ENCODE measurements around the gene NUP62.
A peak's percentile ranks its signal among the peaks of the same experiment; 100 is the strongest.

The NUP62 gene

DNA sequence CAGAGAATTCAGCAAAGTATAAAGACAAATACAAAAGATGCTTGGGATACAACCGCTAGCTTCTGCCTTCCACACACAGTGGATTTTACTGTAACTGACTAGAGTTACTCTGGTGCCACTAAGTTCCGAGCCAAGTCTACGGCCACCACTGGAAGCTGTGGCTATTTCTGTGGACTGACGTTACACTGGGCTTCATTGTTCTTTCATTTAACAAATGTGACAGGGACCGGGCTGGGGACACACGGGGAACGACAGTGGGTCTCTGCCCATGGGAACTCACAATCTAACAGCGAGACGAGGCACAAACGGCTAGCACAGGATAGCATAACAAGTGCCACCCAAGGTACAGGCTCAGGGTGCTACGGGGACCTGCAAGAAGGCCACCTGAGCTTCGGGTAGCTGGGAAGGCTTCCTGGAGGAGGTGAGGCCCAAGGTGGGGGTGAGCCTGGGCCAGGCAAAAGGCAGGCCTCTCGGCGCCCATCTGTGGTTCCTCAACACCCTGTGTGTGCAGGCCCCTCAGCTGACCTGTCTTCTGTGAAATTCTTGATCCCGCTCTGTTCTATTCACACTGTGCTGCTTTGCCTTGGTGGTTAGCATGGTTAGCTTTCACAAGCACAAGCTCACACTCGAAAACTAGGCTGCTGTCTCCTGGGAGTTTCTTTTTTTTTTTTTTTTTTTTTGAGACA, 22.3 kb downstream of the NUP62 start:
- peaks cover 30% of the 10 kb centered on the region for H3K36me3 ChIP-seq (ENCODE audit: control insufficient read depth, insufficient read depth, low read length)
- H3K27me3 ChIP-seq (replicated peaks; ENCODE audit: control insufficient read depth, insufficient read depth, low read length, poor library complexity, severe bottlenecking): no peaks in the 10 kb centered on the region
- no peak overlapping the region for H3K27ac ChIP-seq (ENCODE audit: insufficient read depth, low read length, poor library complexity, severe bottlenecking)
- H3K9me3 ChIP-seq (ENCODE audit: control insufficient read depth, low read length): no peaks in the 10 kb centered on the region
- DNase-seq: no peak
- no peak overlapping the region for H3K4me3 ChIP-seq (ENCODE audit: insufficient read depth, low read depth, low read length, poor library complexity, severe bottlenecking)
- peaks cover 11% of the 10 kb centered on the region for H3K4me1 ChIP-seq (ENCODE audit: control insufficient read depth, insufficient read depth, low read length, poor library complexity, severe bottlenecking)

DNA sequence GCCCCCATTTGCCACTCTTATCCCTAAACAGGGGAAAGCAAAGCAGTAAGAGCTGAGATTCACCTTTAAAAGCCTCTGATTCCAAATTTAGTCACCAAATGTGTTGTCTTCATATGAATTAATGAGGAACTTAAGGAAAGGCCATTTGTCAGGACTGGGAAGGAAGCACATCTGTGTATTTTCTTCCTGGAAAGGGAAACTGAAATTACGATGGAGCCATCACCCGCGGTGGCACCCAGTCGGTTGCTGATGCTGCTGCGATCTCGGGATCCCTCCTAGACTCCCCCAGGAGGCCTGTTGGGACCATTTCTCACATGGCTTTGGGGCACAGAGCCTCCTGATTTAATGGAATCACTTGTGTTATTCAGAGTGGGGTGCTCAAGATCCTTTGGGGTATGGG, 25.2 kb downstream of the NUP62 start:
- no peaks in the 10 kb centered on the region for H3K4me1 ChIP-seq (ENCODE audit: control insufficient read depth, insufficient read depth, low read length, poor library complexity, severe bottlenecking)
- no peak overlapping the region for H3K27ac ChIP-seq (ENCODE audit: insufficient read depth, low read length, poor library complexity, severe bottlenecking)
- H3K36me3 ChIP-seq (ENCODE audit: control insufficient read depth, insufficient read depth, low read length): peaks cover 21% of the 10 kb centered on the region
- DNase-seq: no peak
- no peak overlapping the region for H3K4me3 ChIP-seq (ENCODE audit: insufficient read depth, low read depth, low read length, poor library complexity, severe bottlenecking)
- H3K9me3 ChIP-seq (ENCODE audit: control insufficient read depth, low read length): no peaks in the 10 kb centered on the region
- no peaks in the 10 kb centered on the region for H3K27me3 ChIP-seq (replicated peaks; ENCODE audit: control insufficient read depth, insufficient read depth, low read length, poor library complexity, severe bottlenecking)

GRCh38 chr19:49896863-49897621, 32.3 kb downstream of the NUP62 start, which contains the start of gene IL4I1:
TSS of gene IL4I1 (minus strand) at chr19:49896887. CDS start at chr19:49896160, 727 bp downstream.
- no peaks in the 10 kb centered on the region for H3K9me3 ChIP-seq (ENCODE audit: control insufficient read depth, low read length)
- H3K4me3 ChIP-seq (ENCODE audit: insufficient read depth, low read depth, low read length, poor library complexity, severe bottlenecking): peak within 1 kb of the TSS; percentile 47
- H3K27ac ChIP-seq (ENCODE audit: insufficient read depth, low read length, poor library complexity, severe bottlenecking): peak within 1 kb of the TSS; percentile 99
- no peaks in the 10 kb centered on the region for H3K27me3 ChIP-seq (replicated peaks; ENCODE audit: control insufficient read depth, insufficient read depth, low read length, poor library complexity, severe bottlenecking)
- peak; percentile 70 to 75 (median 73) for DNase-seq
- peaks cover 33% of the 10 kb centered on the region for H3K4me1 ChIP-seq (ENCODE audit: control insufficient read depth, insufficient read depth, low read length, poor library complexity, severe bottlenecking)
- no peaks in the 10 kb centered on the region for H3K36me3 ChIP-seq (ENCODE audit: control insufficient read depth, insufficient read depth, low read length)

DNA sequence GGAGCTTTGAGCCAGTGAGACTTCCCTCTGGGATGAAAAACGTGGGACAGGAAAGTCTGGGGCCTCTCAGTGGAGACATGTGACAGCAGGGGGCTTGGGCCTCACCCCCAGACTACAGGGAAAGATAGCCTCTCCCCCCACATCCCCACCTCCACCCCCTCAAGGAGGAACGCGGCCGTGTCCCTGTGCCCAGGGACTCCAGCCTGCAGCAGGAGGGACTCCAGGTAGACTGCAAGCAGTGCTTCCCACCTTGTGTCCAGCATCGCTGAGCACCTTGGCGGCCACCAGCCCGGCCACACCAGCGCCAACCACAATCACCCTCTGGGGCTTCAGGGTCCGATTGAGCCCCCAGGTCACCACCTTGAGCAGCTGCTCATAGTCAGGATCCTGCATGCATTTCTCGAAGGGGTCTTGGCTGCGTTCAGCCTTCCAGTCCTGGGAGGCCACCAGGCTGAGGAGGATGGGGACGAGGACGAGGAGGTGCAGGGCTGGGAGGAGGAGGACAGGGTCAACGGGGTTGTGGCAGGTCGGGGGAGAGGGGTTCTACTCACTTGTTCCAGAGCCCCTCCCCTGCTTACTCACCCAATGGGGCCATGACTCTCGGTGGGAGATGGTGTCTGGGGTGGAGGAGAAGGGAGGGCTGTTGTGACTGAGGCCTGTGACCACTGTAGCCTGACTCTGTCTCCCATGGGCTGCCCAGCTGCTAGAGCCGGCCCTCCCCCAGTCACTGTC, 33.6 kb downstream of the NUP62 start:
- peaks cover 33% of the 10 kb centered on the region for H3K4me1 ChIP-seq (ENCODE audit: control insufficient read depth, insufficient read depth, low read length, poor library complexity, severe bottlenecking)
- H3K27ac ChIP-seq (ENCODE audit: insufficient read depth, low read length, poor library complexity, severe bottlenecking): peak overlapping the region; percentile 99
- no peaks in the 10 kb centered on the region for H3K9me3 ChIP-seq (ENCODE audit: control insufficient read depth, low read length)
- H3K36me3 ChIP-seq (ENCODE audit: control insufficient read depth, insufficient read depth, low read length): no peaks in the 10 kb centered on the region
- no peaks in the 10 kb centered on the region for H3K27me3 ChIP-seq (replicated peaks; ENCODE audit: control insufficient read depth, insufficient read depth, low read length, poor library complexity, severe bottlenecking)
- H3K4me3 ChIP-seq (ENCODE audit: insufficient read depth, low read depth, low read length, poor library complexity, severe bottlenecking): peak overlapping the region; percentile 17
- DNase-seq: no peak

DNA sequence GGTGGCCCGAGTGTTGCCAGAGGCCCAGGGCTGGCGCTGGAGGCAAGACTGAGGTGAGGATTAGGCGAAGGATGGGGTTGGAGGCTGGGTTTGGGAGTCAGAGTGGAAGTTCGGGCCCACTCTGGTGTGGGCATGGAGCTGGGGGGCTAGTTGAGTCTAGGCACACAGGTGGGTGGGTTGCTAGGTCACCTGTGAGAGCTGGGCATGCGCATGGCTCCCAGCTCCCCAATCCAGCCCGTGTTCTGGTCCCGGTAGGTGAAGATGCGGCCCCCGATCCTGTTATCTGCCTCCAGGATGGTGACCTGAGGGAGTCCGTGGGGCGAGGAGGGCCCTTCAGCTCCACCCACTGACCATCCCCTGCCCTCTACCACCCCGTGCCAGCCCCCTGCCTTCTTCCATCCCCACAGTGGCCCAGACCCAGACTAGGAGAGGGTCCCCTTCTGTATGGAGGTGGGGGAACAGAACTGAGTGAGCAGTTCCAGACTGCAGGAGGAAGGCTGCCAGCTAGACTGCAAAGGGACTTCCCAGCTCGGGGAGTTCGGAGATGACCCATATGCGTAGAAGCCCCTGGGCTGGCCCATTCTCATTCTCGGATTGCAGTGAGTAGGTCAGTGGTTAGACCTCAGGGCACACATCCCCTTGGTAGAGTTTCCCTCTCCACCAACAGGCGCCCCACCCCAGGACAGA, 34.3 kb downstream of the NUP62 start:
- Histone ChIP-seq H3K9me3 (ENCODE audit: control insufficient read depth, low read length) (no peaks in the 10 kb centered on the region), H3K36me3 (ENCODE audit: control insufficient read depth, insufficient read depth, low read length) (no peaks in the 10 kb centered on the region), H3K27ac (ENCODE audit: insufficient read depth, low read length, poor library complexity, severe bottlenecking) (peak overlapping the region; percentile 99), H3K4me1 (ENCODE audit: control insufficient read depth, insufficient read depth, low read length, poor library complexity, severe bottlenecking) (peaks cover 33% of the 10 kb centered on the region), H3K27me3 (replicated peaks; ENCODE audit: control insufficient read depth, insufficient read depth, low read length, poor library complexity, severe bottlenecking) (no peaks in the 10 kb centered on the region), H3K4me3 (ENCODE audit: insufficient read depth, low read depth, low read length, poor library complexity, severe bottlenecking) (peak overlapping the region; percentile 17)
- DNase-seq: peak; percentile 40 to 64 (median 45)

DNA sequence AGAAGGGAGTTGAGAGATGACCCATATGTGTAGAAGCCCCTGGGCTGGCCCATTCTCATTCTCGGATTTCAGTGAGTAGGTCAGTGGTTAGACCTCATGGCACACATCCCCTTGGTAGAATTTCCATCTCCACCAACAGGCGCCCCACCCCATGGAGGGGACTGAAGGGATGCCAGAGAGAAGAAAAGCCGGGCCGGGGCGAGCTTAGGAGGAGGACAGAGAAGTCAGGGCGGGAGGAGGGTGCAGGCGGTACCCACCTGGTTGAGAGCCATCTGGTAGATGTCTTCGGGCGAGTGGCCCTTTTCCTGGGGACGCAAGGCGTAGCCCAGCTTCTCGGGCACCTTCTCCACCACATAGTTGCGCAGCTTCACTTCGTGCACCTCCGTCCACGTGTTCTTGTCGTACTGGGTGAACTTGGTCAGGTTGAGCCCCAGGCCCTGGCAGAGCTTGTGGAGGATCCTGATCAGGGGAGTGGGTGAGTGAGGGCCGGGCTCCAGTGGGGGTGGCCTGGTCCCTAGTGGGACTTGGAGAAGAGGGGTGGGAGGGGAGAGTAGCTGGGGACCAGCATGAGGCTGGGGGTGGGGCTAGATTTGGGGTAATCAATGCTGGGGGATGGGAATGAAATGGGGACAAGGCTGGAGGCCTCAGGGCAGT, 35.2 kb downstream of the NUP62 start:
- Histone ChIP-seq H3K9me3 (ENCODE audit: control insufficient read depth, low read length) (no peaks in the 10 kb centered on the region), H3K36me3 (ENCODE audit: control insufficient read depth, insufficient read depth, low read length) (no peaks in the 10 kb centered on the region), H3K4me3 (ENCODE audit: insufficient read depth, low read depth, low read length, poor library complexity, severe bottlenecking) (no peak overlapping the region), H3K27me3 (replicated peaks; ENCODE audit: control insufficient read depth, insufficient read depth, low read length, poor library complexity, severe bottlenecking) (no peaks in the 10 kb centered on the region), H3K4me1 (ENCODE audit: control insufficient read depth, insufficient read depth, low read length, poor library complexity, severe bottlenecking) (peaks cover 38% of the 10 kb centered on the region), H3K27ac (ENCODE audit: insufficient read depth, low read length, poor library complexity, severe bottlenecking) (peak overlapping the region; percentile 99)
- DNase-seq: no peak

DNA sequence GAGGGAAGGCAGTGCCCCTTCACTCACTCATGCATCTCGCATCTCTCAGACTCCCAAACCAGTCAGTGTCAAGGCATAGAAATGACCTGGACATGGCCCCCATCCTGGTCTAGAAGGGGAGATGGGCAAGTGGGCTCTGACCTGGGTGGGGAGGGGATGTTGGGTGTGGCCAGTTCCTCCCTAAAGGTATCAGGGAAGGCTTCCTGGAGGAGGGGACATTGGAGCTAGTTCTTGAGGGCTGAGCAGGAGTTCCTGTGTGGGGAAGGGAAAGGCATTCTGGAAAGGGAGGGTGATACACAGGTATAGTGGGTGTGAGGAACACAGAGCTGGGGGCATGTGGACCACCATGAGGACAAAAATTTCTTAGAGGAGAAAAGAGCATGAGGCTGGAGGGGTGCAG, 36.6 kb downstream of the NUP62 start:
- no peaks in the 10 kb centered on the region for H3K27me3 ChIP-seq (replicated peaks; ENCODE audit: control insufficient read depth, insufficient read depth, low read length, poor library complexity, severe bottlenecking)
- H3K4me1 ChIP-seq (ENCODE audit: control insufficient read depth, insufficient read depth, low read length, poor library complexity, severe bottlenecking): peaks cover 35% of the 10 kb centered on the region
- no peaks in the 10 kb centered on the region for H3K36me3 ChIP-seq (ENCODE audit: control insufficient read depth, insufficient read depth, low read length)
- no peak overlapping the region for H3K27ac ChIP-seq (ENCODE audit: insufficient read depth, low read length, poor library complexity, severe bottlenecking)
- DNase-seq: no peak
- H3K4me3 ChIP-seq (ENCODE audit: insufficient read depth, low read depth, low read length, poor library complexity, severe bottlenecking): no peak overlapping the region
- no peaks in the 10 kb centered on the region for H3K9me3 ChIP-seq (ENCODE audit: control insufficient read depth, low read length)

DNA sequence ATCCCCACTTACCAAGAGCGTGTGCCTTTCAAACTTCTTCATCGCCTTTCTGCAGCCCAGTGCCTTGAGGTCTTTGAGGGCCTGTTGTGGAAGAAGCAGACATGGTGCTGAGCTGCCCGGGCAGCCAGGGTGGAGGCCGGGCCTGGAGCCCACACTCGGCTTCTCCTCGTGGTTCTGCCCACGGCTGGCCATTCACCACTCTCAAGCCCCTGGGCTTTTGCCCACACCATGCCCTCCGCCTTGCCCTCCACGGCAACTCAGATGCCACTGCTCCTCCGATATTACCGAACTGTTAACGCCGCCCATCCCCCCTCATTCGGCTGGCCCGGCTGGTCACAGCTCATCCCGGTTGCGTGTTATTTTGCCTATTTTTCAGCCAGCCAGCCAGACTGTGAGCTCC, 37.9 kb downstream of the NUP62 start:
- Histone ChIP-seq H3K4me3 (ENCODE audit: insufficient read depth, low read depth, low read length, poor library complexity, severe bottlenecking) (no peak overlapping the region), H3K4me1 (ENCODE audit: control insufficient read depth, insufficient read depth, low read length, poor library complexity, severe bottlenecking) (peaks cover 23% of the 10 kb centered on the region), H3K27ac (ENCODE audit: insufficient read depth, low read length, poor library complexity, severe bottlenecking) (no peak overlapping the region), H3K36me3 (ENCODE audit: control insufficient read depth, insufficient read depth, low read length) (no peaks in the 10 kb centered on the region), H3K9me3 (ENCODE audit: control insufficient read depth, low read length) (no peaks in the 10 kb centered on the region), H3K27me3 (replicated peaks; ENCODE audit: control insufficient read depth, insufficient read depth, low read length, poor library complexity, severe bottlenecking) (no peaks in the 10 kb centered on the region)
- no peak for DNase-seq
